Measurements from ENCODE around the gene FRMPD2.
"Not testable (repeated sequence)": the region's sequence is repeated elsewhere in the genome, so short reads cannot be mapped to it uniquely, and the experiment has no call there.

The FRMPD2 gene

DNA sequence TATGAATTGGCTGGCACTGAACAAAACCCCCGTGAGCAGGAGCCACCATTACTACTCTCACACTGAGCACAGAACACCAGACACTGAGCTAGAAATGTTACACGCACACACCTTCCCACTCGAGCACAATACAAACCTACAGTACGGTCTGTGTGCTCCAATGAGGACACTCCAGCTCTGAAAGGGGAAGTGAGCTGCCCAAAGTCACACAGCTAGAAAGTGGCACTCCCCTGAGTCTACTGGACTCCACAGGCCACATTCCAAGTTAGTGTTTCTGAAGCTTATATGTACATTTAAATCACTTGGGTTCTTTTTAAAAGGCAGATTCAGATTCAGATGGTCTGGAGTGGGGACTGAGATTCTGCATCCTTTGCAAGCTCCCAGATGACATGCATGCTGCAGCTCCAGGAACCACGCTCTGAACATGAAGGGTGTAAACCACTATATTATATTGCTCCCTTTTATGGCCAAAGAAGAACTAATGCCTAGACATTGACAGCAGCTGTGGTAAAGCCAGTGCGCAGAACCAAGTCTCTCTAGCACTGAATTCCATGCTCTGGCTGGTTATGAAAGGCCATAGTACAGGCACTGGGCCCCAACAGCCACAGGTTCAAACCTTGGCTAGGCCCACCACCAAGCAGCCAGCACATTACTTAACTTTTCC lies 77.1 kb downstream of the FRMPD2 start:
- DNase-seq (ENCODE audit: low read depth in 3 of 3) = no peak

DNA sequence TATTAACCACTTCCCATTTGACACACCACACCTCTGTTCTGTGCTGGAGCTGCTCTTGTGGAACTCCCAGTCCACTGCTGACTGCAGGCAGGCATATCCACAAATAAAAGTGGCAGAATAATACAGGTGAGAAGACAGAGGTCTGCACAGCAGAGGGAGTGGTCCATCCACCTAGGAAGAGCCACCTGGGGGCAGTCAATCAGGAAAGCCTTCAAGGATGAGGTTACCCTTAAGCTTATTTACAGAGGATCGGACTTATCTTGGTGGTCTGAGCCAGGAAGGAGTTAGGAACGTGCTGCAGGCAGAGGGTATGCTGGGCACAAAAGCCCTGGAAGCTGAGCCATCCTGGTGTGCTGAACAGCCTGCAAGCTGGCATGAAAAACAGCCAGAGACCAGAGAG lies 78.7 kb downstream of the FRMPD2 start:
- DNase-seq (ENCODE audit: low read depth in 3 of 3) = no peak

DNA sequence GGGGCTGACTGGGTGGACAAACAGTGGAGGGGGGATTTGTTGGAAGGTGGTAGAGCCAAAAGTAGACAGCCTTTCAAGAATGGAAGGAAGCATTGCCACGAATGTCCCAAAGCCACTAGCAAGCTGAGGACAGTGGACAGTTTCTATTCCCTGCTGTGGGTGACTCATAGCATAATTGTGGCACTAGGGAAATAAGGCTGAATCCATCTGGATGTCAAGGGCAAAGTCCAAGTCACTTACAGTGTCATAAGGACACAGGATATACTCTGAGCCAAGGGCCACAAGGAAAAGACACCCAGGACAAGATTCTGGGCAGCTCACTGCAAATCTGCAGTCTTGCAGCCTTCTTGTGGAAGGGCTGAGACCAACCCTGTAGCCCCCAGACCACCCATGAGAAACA lies 79.7 kb downstream of the FRMPD2 start:
- DNase-seq (ENCODE audit: low read depth in 3 of 3) = no peak

DNA sequence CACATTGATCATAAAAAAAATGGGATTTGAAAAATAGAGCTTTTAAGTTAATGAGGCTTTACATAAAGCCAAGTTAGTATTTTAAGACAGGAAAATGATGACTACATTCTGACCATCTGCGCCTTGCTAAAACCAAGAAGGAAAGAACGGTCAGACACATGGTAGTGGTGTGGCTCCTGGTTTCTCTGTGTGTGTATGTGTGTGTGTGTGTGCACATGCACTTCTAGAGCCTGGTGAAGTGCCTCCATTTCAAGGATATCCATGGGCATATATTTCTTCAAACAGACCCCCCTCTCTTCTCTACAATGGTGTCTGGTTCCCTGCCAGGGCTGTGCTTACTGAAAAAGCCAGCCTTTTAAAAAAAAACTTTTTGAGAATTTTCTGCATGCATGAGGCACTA lies 80.9 kb downstream of the FRMPD2 start:
- DNase-seq (ENCODE audit: low read depth in 3 of 3) = no peak

DNA sequence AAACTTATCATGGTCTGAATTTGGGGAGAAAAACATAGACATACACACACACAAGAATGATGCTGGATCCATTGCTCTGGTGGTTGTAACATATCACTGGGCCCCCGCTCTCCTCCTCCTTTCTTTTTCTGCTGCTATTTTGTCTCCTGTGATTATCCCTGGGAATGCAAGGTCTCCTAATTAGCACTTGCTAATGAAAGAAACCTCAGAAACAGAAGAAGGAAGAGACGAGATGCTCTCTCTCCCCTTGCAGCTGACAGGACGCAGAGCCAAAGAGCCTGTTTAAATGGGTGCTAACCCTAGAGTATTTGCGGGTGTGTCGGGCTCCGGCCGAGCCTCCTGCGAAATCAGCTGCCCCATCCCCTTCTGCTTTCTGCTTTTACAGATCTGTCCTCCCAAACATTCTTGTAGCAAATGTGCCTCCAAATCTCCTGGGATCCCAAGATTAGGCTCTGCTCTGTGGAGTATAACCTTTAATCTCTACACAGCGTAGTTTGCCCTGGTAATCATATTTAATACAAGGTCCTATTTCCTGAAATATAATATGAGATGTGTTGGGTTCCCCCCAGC lies 81.5 kb downstream of the FRMPD2 start:
- DNase-seq (ENCODE audit: low read depth in 3 of 3) = no peak

DNA sequence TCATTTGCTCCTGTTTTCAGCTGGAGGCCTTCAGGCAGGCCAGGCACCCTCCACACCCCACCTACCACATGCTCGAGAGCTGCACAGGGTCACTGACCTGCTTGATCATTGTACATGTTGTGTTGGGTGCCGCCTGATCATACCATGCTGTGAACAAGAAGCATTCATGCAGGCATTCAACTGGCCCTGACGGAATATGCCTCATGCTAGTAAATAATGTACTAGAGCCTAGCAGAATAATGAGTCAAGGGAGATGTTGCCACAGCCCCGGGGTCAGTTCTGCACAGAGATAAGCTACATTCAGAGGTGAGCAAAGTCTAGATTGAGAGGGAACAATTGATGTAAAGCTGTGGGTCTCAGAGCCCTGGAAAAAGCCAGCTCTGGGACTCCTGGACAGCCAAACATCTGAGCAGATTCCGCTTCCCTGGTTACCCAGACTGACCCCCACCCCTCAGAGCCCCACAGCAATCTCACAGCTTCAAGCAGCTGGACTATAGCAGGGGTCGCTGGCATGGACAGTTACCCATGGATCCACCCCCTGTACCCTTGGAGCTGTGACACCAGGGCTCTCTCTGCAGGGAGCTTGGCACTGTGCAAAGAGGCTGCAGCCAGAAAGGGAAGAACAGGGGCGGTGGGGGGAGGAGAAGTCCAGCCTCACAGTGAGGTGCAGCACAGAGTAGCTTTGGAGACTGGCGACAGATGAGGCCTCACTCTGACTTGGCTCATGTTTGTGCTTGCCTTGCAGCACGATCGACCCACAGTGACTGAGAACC lies 86.6 kb downstream of the FRMPD2 start:
- no peak for DNase-seq (ENCODE audit: low read depth in 3 of 3)

DNA sequence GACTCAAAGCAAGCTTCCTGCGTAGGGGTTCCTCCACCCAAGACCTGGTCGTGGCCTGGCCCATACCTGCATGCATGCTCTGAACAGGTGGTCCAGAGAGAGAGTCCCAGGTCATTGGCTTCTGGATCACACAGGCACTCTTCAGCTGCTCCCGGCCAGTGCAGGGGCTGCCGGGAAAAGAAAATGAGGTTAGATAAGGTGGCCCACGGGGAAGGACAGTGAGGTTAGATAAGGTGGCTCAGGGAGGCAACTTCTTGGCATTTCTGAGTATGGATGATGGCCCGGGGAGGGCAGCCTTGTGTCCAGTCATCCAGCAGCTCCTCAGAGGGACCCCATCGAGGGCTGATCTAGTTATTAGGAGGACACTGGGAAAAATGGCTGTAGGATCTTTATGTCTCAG lies 87.4 kb downstream of the FRMPD2 start:
- no peak for DNase-seq (ENCODE audit: low read depth in 3 of 3)

DNA sequence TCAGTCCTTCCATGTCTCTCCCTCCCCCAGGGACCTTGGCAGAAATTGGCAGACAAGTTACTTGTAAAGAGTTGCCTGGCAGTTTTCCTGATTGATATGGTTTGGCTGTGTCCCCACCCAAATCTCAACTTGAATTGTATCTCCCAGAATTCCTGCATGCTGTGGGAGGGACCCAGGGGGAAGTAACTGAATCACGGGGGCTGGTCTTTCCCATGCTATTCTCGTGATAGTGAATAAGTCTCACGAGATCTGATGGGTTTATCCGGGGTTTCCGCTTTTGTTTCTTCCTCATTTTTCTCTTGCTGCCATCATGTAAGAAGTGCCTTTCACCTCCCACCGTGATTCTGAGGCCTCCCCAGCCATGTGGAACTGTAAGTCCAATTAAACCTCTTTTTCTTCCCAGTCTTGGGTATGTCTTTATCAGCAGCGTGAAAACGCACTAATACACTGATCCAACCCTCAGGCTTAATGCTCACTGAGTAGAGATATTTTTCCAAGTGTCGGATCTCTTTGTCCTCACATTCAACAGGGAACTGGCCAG lies 88.2 kb downstream of the FRMPD2 start:
- not testable (repeated sequence) for DNase-seq (ENCODE audit: low read depth in 3 of 3)

DNA sequence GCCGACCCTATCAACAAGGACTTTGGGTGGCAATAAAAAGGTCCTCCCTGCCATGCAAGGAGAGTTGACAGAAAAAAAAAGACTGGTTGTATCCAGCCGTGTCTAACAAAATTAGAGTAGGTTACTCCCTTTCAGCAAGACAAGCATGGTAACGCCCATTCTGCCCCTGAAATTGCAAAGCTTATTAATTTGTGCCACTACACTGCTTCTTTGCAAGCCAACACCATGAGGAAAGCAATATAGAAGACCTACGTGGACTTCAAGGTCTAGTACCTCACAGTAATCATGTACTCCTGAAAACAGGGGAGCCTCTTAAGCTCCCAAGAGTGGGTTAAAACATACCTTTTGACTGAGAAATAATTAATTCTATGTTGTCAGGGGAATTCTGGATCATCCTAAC lies 90.3 kb downstream of the FRMPD2 start:
- no peak for DNase-seq (ENCODE audit: low read depth in 3 of 3)

DNA sequence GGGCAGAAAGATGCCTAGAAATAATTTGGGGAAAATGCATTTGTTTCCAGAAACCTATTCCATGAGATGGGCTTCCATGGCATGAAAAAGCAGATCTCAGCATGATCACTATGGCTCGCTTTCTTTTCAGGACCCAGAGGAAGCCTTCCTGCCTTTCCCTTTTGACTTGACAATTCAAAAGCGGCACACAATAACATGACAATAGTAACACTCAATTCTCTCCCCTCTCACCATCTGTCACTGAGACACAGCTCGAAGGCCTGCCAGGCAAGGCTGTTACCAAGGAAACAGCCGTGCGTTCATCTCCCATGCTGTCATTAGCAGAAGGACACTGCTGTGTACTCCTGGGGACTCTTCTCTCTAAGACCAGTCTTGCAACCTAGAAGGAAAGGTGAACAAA lies 101.8 kb downstream of the FRMPD2 start:
- not testable (repeated sequence) for DNase-seq (ENCODE audit: low read depth in 3 of 3)

DNA sequence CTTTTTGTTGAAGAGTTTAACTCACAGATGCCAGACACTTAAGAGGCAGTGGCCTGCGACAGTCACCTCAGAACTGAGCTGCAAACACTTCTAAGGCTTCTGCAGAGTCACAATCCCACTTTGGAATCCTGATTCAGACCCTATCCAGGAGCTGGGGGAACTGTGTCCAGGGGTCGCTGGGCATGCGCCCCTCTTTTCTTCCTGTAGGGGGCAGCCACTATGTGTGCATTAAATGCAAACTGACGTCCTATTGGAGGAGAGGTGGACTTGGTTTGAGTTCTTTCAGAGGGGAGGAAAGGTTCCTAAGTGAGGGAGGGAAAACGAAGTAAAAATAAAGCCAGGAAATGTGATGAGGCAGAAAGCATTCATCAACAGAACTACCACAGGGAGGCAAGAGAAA lies 113.8 kb downstream of the FRMPD2 start:
- DNase-seq (ENCODE audit: low read depth in 3 of 3) = not testable (repeated sequence)

DNA sequence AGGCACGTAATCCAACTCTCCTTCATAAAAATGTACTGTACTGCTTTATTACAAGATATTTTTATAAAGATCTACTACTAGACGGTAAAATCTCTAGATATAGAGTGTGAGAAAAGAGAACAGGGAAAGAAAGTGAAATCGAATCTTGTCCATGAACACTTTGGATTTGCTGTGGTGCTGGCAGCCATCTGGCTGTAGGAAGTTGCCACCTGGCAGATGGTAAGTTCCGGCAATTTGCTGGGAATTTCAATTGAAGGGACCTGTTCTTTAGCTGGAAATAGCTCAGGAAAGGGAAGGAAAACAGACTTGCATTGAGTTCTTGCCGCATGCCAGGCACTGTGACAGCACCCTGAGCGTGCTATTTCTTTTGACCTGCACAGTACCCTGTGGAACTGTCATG lies 114.3 kb downstream of the FRMPD2 start:
- DNase-seq (ENCODE audit: low read depth in 3 of 3) = not testable (repeated sequence)

DNA sequence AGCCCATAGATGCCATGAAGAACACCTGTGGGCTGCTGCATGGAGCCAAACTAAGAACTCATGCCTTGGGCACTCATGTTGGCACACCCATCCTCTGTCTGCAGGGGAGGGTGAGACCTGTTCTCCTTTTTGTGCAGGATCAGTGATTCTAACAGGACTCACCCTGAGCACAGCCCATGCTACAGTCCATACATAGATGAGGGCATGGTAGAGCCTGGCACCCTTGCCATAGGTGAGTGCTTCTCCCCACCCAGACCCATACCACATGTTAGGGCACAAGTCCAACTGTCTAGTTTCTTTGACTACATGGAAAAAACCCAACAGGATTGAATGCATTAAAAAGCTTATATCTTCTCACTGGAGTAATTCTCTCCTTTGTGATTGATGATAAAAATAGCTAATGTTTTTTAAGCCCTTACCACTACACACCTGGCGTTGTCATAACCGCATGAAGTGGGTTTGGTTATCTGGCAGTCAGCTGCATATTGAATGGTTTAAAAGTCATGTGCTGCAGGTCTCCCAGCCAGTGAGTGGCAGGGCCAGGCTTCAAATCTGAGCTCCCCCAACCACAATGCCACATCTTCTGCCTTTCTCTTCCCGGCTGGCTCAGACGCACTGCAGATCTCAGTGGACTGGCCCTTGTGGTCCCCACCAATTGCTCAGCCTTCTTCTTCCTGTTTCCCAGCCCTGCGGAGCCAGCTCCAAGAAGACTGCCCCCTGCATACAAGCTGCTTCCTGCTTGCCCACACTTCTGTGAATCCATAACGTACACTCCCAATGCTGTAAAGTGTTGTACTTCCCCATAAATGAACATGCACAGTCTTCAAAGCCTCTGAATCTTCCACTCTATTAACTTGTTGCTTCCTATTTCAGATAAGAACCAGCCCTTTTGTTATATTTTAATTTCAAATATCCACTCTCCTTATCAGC lies 120.0 kb downstream of the FRMPD2 start:
- DNase-seq (ENCODE audit: low read depth in 3 of 3) = not testable (repeated sequence)

DNA sequence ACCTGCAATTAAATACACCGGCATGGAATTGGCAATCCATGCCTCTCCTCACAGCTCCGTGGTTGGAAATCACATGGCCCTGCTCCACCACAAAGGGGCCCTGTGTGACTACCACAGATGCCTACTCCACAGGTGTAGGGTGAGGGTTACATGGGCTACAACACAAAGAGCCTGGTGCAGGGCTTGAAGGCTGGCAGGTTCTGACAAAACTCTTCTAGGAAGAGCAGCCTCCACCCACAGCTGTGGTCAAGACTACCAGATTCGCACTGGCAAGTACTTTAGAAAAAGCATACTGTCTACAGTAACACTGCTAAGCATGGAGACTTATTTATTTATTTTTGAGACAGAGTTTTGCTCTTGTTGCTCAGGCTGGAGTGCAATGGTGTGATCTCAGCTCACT lies 126.9 kb downstream of the FRMPD2 start:
- DNase-seq (ENCODE audit: low read depth in 3 of 3) = not testable (repeated sequence)

DNA sequence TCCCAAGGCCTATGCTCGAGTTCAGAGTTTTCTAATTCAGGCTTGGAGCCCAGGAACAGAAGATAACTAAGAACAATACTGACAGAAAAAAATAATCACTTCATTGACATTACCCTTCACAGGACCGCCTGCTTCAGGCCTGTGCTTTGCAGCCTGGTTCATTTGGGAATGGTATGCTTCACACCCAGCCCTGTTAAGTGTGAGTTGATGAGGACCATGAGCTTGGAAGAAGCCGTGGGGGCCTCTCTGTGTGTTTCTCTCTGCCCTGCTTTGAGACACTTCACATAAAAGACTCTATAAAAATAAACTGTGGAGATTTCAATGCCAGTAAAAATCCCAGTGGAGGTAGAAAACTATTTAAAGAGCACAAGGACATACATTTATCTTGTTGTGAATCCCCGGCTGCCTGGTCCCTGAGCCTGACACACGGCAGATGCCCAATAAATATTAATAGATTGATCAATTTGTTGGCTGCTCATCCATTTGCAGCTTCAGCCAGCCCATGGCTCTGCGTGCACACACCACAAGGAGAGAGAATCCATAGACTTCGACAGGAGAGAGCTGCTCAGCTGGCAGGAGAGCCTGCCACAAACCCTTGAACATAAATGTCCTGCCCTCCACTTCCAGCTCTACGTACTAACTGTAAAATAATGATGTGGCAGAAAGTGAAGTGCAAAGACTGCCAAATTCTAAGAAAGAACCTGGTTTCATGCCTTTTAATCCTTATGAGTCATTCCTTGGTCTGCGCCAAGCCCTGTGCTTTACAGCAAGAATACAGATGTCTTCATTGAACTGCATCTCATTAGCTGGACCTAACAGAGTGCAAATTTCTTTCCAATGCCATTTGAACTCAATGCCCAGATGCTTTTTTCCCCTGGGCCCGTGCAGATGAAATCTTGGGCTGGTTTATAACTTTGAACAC lies 130.5 kb downstream of the FRMPD2 start:
- DNase-seq (ENCODE audit: low read depth in 3 of 3) = not testable (repeated sequence)

DNA sequence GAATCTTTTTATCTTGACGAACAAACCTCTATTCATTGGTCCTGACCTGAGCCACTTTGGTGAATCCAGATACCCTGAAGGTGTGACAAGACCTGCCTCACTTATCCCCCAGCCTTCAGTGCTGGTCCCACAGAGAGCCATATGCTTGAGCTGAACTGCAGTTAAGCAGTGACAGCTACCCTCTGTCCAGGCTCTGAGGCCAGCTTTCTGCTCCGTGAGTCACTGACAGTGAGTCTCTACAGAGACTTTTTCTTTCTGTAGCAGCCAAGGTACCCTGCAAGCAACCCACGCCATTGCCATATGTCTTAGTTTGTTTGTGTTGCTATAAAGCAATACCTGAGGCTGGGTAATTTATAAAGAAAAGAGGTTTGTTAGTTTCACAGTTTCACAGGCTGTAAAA lies 133.5 kb downstream of the FRMPD2 start:
- not testable (repeated sequence) for DNase-seq (ENCODE audit: low read depth in 3 of 3)

DNA sequence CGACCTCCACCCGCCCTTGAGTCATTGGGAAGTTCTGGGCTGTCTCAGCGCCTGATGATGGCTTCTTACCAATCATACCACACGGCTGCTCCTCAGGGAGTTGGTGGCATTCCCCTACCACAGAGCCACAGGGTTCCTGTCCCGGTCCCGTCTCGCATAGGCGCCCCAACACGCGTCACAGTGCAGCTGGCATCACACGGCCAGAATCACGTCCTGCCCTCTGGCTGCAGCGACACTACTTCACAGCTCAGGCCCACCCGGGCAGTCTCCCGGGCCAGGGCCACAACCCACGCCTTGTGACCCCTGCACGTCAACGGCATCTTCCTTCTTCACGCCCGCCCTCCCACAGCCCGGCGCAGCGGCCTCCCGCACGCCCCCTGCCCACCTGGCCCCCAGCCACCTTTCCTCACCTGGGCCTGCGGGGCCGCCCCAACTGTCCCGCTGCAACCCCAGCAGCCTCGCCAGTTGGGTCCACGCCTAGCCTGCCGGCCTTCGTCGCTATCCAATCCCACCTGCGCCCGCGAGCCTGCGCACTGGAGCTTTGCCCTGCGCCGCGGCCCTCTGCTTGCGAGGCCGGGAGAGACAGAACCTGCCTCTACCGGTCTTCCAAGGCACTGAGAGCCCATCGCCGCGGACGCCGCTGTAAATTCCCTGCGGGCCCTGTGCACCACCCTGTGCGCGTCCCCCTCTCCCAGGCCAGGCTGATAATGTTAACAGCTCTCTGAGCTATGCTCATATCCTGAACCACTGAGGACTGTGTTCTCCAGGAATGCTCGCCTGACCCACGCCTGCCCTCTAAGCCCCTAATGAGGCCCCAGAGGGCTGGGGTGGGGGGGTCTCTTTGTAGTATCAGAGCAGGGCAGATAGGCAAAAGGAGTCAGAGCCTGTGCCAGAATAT lies 134.3 kb downstream of the FRMPD2 start:
- DNase-seq (ENCODE audit: low read depth in 3 of 3) = not testable (repeated sequence)

DNA sequence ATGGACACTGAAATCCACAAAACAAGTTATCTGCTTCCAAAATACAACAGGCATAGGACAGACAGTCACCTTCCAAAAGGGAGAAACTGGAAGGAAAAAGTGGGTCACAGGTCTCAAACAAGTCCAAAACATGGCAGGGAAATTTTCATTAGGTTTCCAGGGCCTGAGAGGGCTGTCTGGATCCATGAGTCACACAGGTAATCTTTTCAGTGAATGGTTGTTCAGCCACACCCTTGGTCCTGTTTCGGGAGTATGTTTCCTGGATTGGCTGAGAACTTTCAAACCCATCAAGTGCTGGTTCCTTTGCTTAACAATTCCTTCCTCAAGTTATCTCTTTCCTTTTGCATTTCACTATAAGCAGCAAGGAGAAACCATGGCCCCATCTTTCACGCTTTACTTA lies 145.5 kb downstream of the FRMPD2 start:
- DNase-seq (ENCODE audit: low read depth in 3 of 3) = not testable (repeated sequence)

DNA sequence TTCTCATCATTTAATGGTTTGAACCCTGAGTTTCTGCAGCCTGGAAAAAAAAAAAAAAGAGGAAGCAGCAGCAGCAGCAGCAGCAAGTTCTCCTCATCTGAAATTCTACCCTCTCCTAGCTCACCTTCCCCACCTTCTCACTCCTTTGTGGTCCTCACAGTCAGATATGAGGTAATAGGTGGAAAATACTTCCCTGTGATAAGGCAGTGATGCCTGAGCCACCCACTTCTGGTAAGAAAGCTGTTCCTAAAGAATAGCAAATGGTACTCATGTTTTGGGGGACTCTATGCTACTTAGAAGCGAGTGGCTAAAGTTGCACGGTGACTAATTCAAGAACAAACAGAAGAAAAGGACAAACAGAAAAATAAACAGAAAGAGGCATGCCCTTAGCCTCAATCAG lies 148.2 kb downstream of the FRMPD2 start:
- not testable (repeated sequence) for DNase-seq (ENCODE audit: low read depth in 3 of 3)

DNA sequence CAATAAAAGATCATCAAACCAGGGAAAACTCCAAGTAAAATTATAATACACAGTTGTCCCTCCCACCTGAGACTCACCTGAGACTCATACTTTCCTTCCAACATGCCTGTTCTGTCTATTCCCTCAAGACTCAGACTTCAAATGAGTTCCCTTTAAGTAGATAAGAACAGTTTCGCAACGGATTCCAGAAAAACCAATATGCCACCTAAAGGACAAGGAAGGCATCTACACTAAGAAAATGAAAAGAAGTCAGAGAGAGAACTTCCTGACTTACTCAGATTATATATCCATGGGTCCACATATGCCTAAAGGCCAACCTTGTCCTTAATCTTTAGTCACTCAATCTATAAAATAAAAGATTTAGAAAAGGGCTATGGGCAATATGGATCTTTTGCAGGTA lies 148.9 kb downstream of the FRMPD2 start:
- DNase-seq (ENCODE audit: low read depth in 3 of 3) = not testable (repeated sequence)

Data from stimulated activated CD4-positive, alpha-beta T cell treated with anti-CD3 and anti-CD28 coated beads, TNF-alpha, amount 100 ng/mL, for 48 hours (primary cell).